A549 (cell line): ENCODE results near the gene MON1A.

Experiments used
- BHLHE40 ChIP-seq: IDR thresholded peaks from 2 replicates; pipeline ENCODE4 v1.6.1; 2012; ENCODE audit warnings: low read depth, low read length, inconsistent platforms
- CBX2 ChIP-seq: fragments of 200-600 bp; sonication (generic); IDR thresholded peaks from 2 replicates; pipeline ENCODE4 v1.6.1; 2016; ENCODE audit warnings: low read depth, mild to moderate bottlenecking, borderline replicate concordance
- CHD2 ChIP-seq: fragments of 150-350 bp; IDR thresholded peaks from 2 replicates; pipeline ENCODE4 v1.6.1; 2014; ENCODE audit warnings: low read length; ENCODE audit not compliant: partially characterized antibody
- CTCF ChIP-seq: fragments of >200 bp; sonication (Bioruptor Twin); formaldehyde crosslinking; IDR thresholded peaks from 3 replicates; pipeline ENCODE4 v1.5.1; 2016
- ELK1 ChIP-seq: fragments of 150-350 bp; IDR thresholded peaks from 2 replicates; pipeline ENCODE4 v1.6.1; 2014; ENCODE audit warnings: low read depth, mild to moderate bottlenecking, low read length
- EP300 ChIP-seq, 2 experiments: fragments of >200 bp; sonication (Bioruptor Twin); formaldehyde crosslinking; IDR thresholded peaks; 2 replicates in 1 of 2; 3 replicates in 1 of 2; pipeline ENCODE4 v1.6.1; 2016 to 2017
- HDAC2 ChIP-seq: fragments of 200-600 bp; sonication (generic); IDR thresholded peaks from 2 replicates; pipeline ENCODE4 v1.6.1; 2016
- MAFK ChIP-seq: fragments of 450-650 bp; IDR thresholded peaks from 2 replicates; pipeline ENCODE4 v1.6.1; 2014; ENCODE audit not compliant: partially characterized antibody
- MAZ ChIP-seq: fragments of 150-350 bp; IDR thresholded peaks from 2 replicates; pipeline ENCODE4 v1.6.1; 2014; ENCODE audit warnings: antibody characterized with exemption, low read depth, low read length, borderline replicate concordance
- POLR2A ChIP-seq: IDR thresholded peaks from 2 replicates; pipeline ENCODE4 v1.6.1; 2012; ENCODE audit warnings: mild to moderate bottlenecking, low read length
- RAD21 ChIP-seq, 2 experiments: fragments of >200 bp in 1 of 2; sonication (Bioruptor Twin) in 1 of 2; formaldehyde crosslinking in 1 of 2; IDR thresholded peaks in 1 of 2; conservative IDR thresholded peaks in 1 of 2; 2 replicates in 1 of 2; 3 replicates in 1 of 2; pipeline ENCODE4 v1.6.1; 2012 to 2018; ENCODE audit warnings: inconsistent platforms in 1 of 2
- SMC3 ChIP-seq: fragments of >200 bp; sonication (Bioruptor Twin); formaldehyde crosslinking; IDR thresholded peaks from 3 replicates; pipeline ENCODE4 v1.6.1; 2018; ENCODE audit warnings: inconsistent platforms
- ZNF302 ChIP-seq: fragments of 250-450 bp; sonication (Bioruptor Pico); IDR thresholded peaks from 2 replicates; pipeline ENCODE4 v1.9.0; 2021; ENCODE audit warnings: inconsistent platforms, mild to moderate bottlenecking, moderate library complexity

DNA sequence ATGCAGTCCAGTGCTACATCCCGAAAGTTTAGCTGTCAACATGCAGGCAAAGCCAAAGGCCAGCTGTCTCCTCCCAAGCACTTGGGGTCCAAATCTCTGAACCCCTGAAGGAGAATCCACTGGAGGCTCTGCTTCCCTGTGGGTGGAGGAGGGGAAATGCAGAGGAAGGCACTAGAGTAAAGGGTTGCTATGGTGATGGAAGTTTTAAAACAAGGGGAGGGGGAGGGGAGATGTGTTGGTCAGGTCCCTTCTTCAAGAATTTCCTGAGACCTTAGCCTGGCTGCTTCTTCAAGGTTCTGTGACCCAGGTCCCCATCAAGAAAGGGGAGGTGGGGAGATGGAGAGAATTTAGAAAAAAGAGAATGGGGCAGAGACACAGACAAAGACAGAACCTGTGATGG is 62.2 kb downstream of the MON1A start:
- no peak for TF ChIP-seq MAZ
- TF ChIP-seq SMC3 = no peak
- TF ChIP-seq POLR2A = no peak
- no peak for TF ChIP-seq ZNF302 (CRISPR knock-in tag)
- TF ChIP-seq CTCF = no peak
- TF ChIP-seq CHD2 = no peak
- no peak for TF ChIP-seq CBX2
- TF ChIP-seq RAD21 (conservative IDR thresholded peaks at IDR 0.05 in 1 of 2, IDR thresholded peaks at IDR 0.05 in 1 of 2) = no peak
- TF ChIP-seq HDAC2 = no peak
- no peak for TF ChIP-seq BHLHE40
- TF ChIP-seq MAFK = no peak
- TF ChIP-seq ELK1 = no peak
- no peak for TF ChIP-seq EP300 (IDR thresholded peaks at IDR 0.05)
